Umbilical cord (tissue), 2 donors: ENCODE results near the gene GARIN5B. TPM values are rescaled to one million over a fixed set of nuclear protein-coding genes. Genes with fewer than 3 reads are reported as not detected.
"Not testable (repeated sequence)": the region's sequence is repeated elsewhere in the genome, so short reads cannot be mapped to it uniquely, and the experiment has no call there.

ENCODE experiments used
- DNase-seq: peaks from one replicate; pipeline ENCODE4 v3.0.0-alpha.2; 2015; ENCODE audit warnings: low spot score
- total RNA-seq: library from RNA; depleted of rRNA; stranded (reverse); fragments of >200 nt; gene quantifications from one replicate; pipeline ENCODE4 v1.2.3, GENCODE V29; 2014; ENCODE audit warnings: low replicate concordance; ENCODE audit not compliant: insufficient read depth

The GARIN5B gene
- total RNA-seq = not detected

- DNase-seq = no peak
Observed at GRCh38 chr19:55362990-55363716, at the start of gene GARIN5B. GARIN5B (minus strand) TSS chr19:55363260; CDS start chr19:55363066, 194 bp downstream.

- no peak for DNase-seq
Observed at GRCh38 chr19:55410168-55410567, 47.1 kb upstream of the GARIN5B start.

- DNase-seq = not testable (repeated sequence)
Observed at GRCh38 chr19:55409179-55409578, 46.1 kb upstream of the GARIN5B start.

GRCh38 chr19:55408533-55408872 is 45.4 kb upstream of the GARIN5B start:
- no peak for DNase-seq

GRCh38 chr19:55407800-55408532 is 44.9 kb upstream of the GARIN5B start:
- peak; percentile 100 for DNase-seq

- DNase-seq = not testable (repeated sequence)
Observed at GRCh38 chr19:55407550-55407799, 44.4 kb upstream of the GARIN5B start, which contains the start of gene UBE2S. UBE2S (minus strand) TSS chr19:55407788; CDS start chr19:55407589, 199 bp downstream.

- no peak for DNase-seq
Observed at GRCh38 chr19:55406826-55407549, 43.9 kb upstream of the GARIN5B start.

GRCh38 chr19:55406091-55406825 is 43.2 kb upstream of the GARIN5B start:
- no peak for DNase-seq

- no peak for DNase-seq
Observed at GRCh38 chr19:55405638-55406037, 42.6 kb upstream of the GARIN5B start.

- no peak for DNase-seq
Observed at GRCh38 chr19:55402509-55402908, 39.4 kb upstream of the GARIN5B start.

- DNase-seq = not testable (repeated sequence)
Observed at GRCh38 chr19:55401390-55401789, 38.3 kb upstream of the GARIN5B start.

- no peak for DNase-seq
Observed at GRCh38 chr19:55400281-55401087, 37.4 kb upstream of the GARIN5B start.

GRCh38 chr19:55398200-55398925 is 35.3 kb upstream of the GARIN5B start:
- no peak for DNase-seq

- DNase-seq = no peak
Observed at GRCh38 chr19:55392820-55393761, 30.0 kb upstream of the GARIN5B start.

- no peak for DNase-seq
Observed at GRCh38 chr19:55391702-55392615, 28.9 kb upstream of the GARIN5B start.

- DNase-seq = no peak
Observed at GRCh38 chr19:55391191-55391670, 28.2 kb upstream of the GARIN5B start.

- no peak for DNase-seq
Observed at GRCh38 chr19:55390461-55390880, 27.4 kb upstream of the GARIN5B start.
